PC-9 (cell line): ENCODE data around the gene CD3D.

Experiments
- EZH2 ChIP-seq: fragments of 200-600 bp; sonication (generic); IDR thresholded peaks from 2 replicates; pipeline ENCODE4 v1.8.0; 2017; ENCODE audit warnings: antibody characterized with exemption, low read depth
- TF ChIP-seq, protein P1 (sequence below): fragments of 200-600 bp; sonication (generic); conservative IDR thresholded peaks from 2 replicates; pipeline ENCODE4 v1.6.1; 2017; ENCODE audit warnings: mixed run types, antibody characterized with exemption, mild to moderate bottlenecking, moderate library complexity

DNA sequence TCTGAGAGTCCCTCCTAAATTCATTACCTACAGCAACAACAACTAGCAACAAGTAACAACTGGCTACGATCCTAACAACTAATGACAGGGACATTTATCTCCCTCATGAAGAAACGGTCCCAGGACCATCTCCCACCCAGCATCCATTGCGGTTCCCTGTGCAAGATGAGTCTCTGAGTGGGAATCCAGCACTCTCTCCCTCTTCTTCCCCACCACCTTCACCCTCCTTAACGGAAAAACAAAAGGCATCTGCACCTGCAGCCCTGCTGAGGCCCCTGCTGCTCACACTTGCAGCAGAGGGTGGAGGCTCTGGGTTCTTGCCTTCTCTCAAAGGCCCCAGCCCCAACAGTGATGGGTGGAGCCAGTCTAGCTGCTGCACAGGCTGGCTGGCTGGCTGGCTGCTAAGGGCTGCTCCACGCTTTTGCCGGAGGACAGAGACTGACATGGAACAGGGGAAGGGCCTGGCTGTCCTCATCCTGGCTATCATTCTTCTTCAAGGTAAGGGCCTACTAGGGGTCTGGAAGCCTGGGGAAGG, 1.5 kb upstream of the CD3D start, which contains the start of gene CD3G:
- no peak for TF ChIP-seq EZH2
- TF ChIP-seq, protein P1, sequence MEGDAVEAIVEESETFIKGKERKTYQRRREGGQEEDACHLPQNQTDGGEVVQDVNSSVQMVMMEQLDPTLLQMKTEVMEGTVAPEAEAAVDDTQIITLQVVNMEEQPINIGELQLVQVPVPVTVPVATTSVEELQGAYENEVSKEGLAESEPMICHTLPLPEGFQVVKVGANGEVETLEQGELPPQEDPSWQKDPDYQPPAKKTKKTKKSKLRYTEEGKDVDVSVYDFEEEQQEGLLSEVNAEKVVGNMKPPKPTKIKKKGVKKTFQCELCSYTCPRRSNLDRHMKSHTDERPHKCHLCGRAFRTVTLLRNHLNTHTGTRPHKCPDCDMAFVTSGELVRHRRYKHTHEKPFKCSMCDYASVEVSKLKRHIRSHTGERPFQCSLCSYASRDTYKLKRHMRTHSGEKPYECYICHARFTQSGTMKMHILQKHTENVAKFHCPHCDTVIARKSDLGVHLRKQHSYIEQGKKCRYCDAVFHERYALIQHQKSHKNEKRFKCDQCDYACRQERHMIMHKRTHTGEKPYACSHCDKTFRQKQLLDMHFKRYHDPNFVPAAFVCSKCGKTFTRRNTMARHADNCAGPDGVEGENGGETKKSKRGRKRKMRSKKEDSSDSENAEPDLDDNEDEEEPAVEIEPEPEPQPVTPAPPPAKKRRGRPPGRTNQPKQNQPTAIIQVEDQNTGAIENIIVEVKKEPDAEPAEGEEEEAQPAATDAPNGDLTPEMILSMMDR: no peak
